Prostate gland (tissue), 2 donors: ENCODE results near the gene IMMP2L.

ENCODE experiments used
- POLR2A ChIP-seq: fragments of 450-650 bp; IDR thresholded peaks from one replicate; pipeline ENCODE4 v1.6.1; 2016; ENCODE audit warnings: antibody characterized with exemption, mild to moderate bottlenecking
- POLR2AphosphoS5 ChIP-seq: sonication (generic); formaldehyde crosslinking; IDR thresholded peaks from one replicate; pipeline ENCODE4 v1.6.1; 2017; ENCODE audit warnings: antibody characterized with exemption
- TF ChIP-seq, protein P1 (sequence below), 4 experiments: fragments of 200-600 bp in 2 of 4; fragments of 450-650 bp in 2 of 4; sonication (generic) in 2 of 4; IDR thresholded peaks; 1 replicate in 3 of 4; 2 replicates in 1 of 4; pipeline ENCODE4 v1.5.1; 2016 to 2019; ENCODE audit warnings: antibody characterized with exemption in 4 of 4, mild to moderate bottlenecking in 2 of 4, moderate library complexity in 2 of 4

- TF ChIP-seq POLR2A (no peak), POLR2AphosphoS5 (no peak)
- TF ChIP-seq, protein P1, sequence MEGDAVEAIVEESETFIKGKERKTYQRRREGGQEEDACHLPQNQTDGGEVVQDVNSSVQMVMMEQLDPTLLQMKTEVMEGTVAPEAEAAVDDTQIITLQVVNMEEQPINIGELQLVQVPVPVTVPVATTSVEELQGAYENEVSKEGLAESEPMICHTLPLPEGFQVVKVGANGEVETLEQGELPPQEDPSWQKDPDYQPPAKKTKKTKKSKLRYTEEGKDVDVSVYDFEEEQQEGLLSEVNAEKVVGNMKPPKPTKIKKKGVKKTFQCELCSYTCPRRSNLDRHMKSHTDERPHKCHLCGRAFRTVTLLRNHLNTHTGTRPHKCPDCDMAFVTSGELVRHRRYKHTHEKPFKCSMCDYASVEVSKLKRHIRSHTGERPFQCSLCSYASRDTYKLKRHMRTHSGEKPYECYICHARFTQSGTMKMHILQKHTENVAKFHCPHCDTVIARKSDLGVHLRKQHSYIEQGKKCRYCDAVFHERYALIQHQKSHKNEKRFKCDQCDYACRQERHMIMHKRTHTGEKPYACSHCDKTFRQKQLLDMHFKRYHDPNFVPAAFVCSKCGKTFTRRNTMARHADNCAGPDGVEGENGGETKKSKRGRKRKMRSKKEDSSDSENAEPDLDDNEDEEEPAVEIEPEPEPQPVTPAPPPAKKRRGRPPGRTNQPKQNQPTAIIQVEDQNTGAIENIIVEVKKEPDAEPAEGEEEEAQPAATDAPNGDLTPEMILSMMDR (IDR thresholded peaks at IDR 0.05): no peak
Observed at GRCh38 chr7:110809832-110810231, 752.5 kb downstream of the IMMP2L start.
